HL-60 (cell line): ENCODE results near the gene GFPT2.

Experiments used
- DNase-seq, 2 experiments: peaks; one replicate each; pipeline ENCODE4 v3.0.0-alpha.2; 2010 to 2020; ENCODE audit warnings: low read depth in 1 of 2, low spot score in 1 of 2
- H3K27ac ChIP-seq: fragments of 250-450 bp; sonication (Bioruptor Pico); replicated peaks from 2 replicates; pipeline ENCODE4 v1.5.1; 2020; ENCODE audit warnings: mild to moderate bottlenecking, moderate library complexity
- H3K27me3 ChIP-seq: fragments of 250-450 bp; sonication (Bioruptor Pico); 2 replicates; pipeline ENCODE4 v1.5.1; 2021; ENCODE audit warnings: mild to moderate bottlenecking, moderate library complexity; ENCODE audit not compliant: insufficient read depth, poor library complexity, severe bottlenecking
- H3K4me3 ChIP-seq: replicated peaks from 2 replicates; pipeline ENCODE4 v1.5.1; 2011; ENCODE audit warnings: mild to moderate bottlenecking, control low read depth, low read length; ENCODE audit not compliant: insufficient read depth
- GABPA ChIP-seq: IDR thresholded peaks from 2 replicates; pipeline ENCODE4 v1.6.1; 2012; ENCODE audit warnings: low read depth
- POLR2AphosphoS5 ChIP-seq: IDR thresholded peaks from 2 replicates; pipeline ENCODE4 v1.6.1; 2012; ENCODE audit warnings: low read depth
- REST ChIP-seq: IDR thresholded peaks from 2 replicates; pipeline ENCODE4 v1.6.1; 2012; ENCODE audit warnings: low read depth; ENCODE audit not compliant: insufficient replicate concordance
- SPI1 ChIP-seq: IDR thresholded peaks from 2 replicates; pipeline ENCODE4 v1.6.1; 2012; ENCODE audit warnings: low read depth, mild to moderate bottlenecking, borderline replicate concordance
- TF ChIP-seq, protein P1 (sequence below): IDR thresholded peaks from one replicate; pipeline ENCODE4 v1.5.1; 2011; ENCODE audit warnings: low read length, control low read depth, inconsistent platforms; ENCODE audit not compliant: insufficient read depth

GFPT2 gene

GRCh38 chr5:180366326-180366725 is 13.2 kb upstream of the GFPT2 start:
- H3K27ac ChIP-seq: no peak overlapping the region
- no peaks in the 10 kb centered on the region for H3K27me3 ChIP-seq
- H3K4me3 ChIP-seq: no peak overlapping the region
- DNase-seq: no peak
- TF ChIP-seq GABPA (no peak), REST (no peak), SPI1 (no peak), POLR2AphosphoS5 (no peak)
- TF ChIP-seq, protein P1, sequence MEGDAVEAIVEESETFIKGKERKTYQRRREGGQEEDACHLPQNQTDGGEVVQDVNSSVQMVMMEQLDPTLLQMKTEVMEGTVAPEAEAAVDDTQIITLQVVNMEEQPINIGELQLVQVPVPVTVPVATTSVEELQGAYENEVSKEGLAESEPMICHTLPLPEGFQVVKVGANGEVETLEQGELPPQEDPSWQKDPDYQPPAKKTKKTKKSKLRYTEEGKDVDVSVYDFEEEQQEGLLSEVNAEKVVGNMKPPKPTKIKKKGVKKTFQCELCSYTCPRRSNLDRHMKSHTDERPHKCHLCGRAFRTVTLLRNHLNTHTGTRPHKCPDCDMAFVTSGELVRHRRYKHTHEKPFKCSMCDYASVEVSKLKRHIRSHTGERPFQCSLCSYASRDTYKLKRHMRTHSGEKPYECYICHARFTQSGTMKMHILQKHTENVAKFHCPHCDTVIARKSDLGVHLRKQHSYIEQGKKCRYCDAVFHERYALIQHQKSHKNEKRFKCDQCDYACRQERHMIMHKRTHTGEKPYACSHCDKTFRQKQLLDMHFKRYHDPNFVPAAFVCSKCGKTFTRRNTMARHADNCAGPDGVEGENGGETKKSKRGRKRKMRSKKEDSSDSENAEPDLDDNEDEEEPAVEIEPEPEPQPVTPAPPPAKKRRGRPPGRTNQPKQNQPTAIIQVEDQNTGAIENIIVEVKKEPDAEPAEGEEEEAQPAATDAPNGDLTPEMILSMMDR: no peak

DNA sequence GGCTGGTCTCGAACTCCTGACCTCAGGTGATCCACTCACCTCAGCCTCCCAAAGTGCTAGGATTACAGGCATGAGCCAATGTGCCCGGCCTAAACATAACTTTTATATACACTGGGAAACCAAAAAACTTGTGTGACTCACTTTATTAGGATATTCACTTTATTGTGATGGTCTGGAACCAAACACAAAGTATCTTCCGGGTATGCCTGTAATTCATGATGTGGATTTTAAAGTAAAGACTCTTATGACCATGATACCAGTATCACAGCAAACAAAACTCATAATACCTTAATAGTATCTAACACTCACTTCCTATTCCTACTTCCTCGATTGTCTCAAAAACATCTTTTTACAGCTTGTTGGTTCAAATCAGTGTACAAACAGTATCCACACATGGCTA is 12.7 kb upstream of the GFPT2 start:
- no peak overlapping the region for H3K27ac ChIP-seq
- TF ChIP-seq GABPA: no peak
- no peak for TF ChIP-seq SPI1
- TF ChIP-seq, protein P1: no peak
- TF ChIP-seq REST: no peak
- no peak for TF ChIP-seq POLR2AphosphoS5
- no peak for DNase-seq
- no peaks in the 10 kb centered on the region for H3K27me3 ChIP-seq
- no peak overlapping the region for H3K4me3 ChIP-seq

DNA sequence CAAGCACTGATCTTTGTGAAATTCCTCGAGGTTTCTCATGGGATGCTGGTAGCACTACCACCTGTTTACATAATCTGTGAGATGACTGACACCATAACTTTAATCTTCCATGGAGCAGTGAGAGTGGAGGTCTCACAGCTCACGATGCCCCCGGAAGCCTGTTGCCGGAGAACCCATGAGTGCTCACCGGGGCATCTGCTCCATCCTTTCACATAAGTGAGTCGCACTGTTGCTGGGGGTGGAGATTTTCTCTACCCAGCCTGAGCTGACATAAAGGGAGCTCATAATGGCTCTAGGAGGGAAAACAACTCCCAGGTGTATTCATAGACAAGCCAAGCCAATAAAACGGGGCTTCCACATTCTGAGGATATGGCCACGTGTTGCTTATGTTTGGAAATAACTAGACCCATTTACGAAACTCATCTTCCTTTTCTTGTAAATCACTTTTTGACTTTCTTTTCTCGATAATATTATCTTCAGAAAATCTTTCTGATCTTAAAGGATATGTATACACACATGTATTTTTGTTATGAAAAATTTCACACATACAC is 11.2 kb upstream of the GFPT2 start:
- Histone ChIP-seq H3K27ac (no peak overlapping the region), H3K27me3 (no peaks in the 10 kb centered on the region), H3K4me3 (no peak overlapping the region)
- TF ChIP-seq, protein P1: no peak
- TF ChIP-seq GABPA (no peak), SPI1 (no peak)
- DNase-seq: no peak
